ENCODE data around the gene BNIP3.
"Not testable (repeated sequence)": the region's sequence is repeated elsewhere in the genome, so short reads cannot be mapped to it uniquely, and the experiment has no call there.

The BNIP3 gene

DNA sequence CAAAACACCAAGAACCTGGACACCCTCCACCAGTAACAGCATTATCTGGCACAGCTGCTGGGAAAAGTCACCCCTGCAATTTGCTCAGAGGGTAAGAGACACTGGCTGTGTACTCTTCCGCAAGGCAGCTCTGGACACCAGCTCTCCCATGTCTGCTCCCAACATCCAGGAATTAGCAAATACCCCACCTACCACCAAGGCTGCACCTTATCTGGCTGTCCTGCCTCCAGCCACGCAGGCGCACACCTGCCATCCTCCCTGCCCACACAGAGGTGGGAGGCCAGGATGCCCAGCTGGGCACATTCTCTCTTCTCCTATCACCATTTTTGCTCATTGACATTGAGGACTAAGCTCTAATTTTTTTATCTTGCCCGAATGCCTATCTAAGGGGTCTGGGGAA is 20.3 kb upstream of the BNIP3 start:
- DNase-seq (ENCODE audit: low read depth in 2 of 2) = no peak

DNA sequence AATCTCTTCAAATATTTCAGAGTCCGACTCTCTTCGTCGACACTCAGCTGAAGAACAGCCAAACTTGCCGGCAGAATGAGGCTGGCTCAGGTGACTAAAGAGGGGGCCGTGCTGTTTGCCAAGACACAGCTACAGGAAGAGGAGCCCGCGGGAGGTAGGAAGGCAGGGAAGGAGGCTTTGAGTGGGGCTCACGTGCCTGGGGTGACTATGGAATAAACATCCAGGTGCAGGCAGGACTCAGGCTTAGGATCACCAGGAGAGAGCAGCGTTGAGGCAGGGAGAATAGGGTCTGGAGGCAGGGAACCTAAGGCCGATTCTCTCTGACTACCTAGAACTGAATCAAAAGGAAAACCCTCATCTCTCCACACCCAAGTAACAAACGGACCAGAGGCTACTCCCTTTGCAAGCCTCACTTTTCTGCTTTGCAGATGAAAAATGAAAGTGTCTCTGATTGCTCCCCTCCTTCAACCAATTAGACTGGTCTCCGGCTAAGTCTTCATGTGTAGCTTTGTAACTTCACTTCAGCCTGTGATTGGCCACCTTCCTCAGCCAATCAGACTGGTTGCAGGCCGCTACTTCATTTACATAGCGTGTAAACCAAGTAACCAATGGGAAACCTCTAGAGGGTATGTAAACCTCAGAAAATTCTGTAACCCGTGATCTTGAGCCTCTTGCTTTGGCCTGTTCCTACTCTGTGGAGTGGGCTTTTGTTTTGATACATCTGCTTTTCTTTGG is 19.7 kb upstream of the BNIP3 start:
- no peak for DNase-seq (ENCODE audit: low read depth in 2 of 2)

DNA sequence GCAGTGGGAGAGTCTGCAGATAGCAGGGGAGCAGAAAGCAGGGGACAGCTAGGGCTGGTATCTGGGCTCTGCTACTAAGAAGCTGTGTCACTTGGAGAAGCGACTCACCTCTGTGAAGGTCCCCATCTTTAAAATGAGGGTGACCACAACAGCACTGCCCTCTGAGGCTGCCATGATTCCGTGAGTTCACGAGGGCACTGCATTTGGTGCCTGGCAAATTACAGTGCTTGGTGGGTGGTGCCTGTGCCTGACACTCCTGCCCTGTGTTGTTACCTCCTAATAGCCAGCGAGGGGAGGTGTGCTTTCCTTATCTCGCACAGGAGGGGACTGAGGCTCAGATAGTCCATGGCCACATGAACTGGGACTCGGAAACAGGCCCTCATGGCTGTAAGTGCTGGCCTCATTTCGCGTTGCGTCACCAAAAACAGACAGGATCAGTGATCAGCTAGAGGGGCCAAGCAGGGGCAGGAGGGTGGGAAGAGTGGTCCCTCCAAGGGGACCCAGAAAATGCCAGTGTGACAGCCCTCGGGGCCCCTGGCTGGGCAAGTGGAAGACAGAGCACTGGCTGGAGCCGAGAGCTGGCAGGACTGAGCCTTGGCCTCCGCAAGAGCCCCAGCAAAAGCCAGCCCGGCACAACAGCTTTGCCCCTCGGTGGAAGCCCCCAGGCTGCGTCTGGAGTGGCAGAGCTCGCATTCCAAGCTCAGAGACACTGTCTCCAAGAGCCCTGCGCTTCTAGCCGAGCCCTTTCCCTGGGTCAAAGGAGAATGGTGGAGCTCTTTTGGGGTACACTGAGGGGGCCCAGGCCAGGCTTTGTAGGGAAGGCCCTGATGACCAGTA is 17.3 kb upstream of the BNIP3 start:
- no peak for DNase-seq (ENCODE audit: low read depth in 2 of 2)

DNA sequence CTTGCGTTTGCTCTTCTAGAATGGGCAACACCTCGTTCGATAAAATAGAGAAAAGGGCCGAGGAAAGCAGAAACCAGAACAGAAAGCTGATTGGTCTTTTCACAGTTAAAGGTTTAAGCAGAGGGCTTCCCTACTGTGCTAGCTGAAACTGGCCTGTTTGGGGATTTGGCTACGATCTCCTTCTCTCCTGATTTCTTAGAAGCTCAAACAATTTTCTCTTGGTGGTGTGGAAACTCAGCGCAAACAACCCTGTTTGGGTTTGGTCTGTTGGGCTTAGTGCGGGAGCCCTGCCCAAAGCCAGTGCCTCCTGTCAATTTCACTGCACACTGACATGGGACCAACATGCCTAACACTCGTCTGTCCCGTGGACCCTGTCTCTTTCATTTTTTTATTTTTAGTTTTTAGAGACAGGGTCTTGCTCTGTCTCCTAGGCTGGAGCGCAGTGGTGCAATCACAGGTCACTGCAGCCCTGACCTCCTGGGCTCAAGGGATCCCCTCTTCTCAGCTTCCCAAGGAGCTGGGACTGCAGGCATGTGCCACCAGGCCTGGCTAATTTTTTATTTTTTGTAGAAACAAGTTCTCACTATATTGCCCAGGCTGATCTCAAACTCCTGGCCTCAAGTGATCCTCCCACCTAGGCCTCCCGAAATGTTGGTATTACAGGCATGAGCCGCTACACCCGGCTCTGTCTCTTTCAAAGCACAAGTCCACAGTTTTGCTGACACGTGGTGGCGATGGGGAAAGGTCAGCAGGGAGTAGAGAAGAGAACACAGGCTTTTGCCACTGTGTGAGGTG is 16.5 kb upstream of the BNIP3 start:
- DNase-seq (ENCODE audit: low read depth in 2 of 2) = no peak

DNA sequence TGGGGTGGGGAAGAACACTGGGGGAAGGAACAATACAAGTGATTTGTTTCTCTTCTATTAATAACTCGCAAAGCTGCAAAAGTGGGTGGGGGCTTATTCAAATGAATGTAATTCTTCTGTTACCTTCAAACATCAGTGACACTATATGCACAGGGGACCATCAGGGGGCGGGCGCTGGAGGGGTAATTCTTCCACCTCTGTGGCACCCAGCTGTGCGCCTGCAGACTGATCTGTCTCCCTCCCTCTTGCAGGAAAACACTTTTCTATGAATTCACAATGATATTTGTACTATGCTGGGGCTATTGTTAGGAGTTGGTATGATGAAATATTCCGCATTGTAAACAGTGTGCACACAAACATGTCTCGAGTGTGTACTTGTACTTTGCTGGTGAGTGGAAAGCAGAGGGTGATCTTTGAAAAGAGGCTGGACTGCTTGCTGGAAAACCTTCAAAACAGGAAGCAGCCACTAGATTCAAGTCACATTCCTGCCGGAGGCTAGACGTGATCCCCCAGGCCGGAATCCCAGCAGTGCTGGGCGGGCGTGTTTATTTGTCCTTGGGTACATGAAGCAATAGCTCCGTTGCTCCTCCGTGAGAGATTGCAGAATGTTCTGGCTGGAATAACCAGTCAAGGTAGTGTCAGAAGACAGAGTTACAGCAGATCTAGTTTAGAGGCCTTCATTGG is 15.8 kb upstream of the BNIP3 start:
- no peak for DNase-seq (ENCODE audit: low read depth in 2 of 2)

DNA sequence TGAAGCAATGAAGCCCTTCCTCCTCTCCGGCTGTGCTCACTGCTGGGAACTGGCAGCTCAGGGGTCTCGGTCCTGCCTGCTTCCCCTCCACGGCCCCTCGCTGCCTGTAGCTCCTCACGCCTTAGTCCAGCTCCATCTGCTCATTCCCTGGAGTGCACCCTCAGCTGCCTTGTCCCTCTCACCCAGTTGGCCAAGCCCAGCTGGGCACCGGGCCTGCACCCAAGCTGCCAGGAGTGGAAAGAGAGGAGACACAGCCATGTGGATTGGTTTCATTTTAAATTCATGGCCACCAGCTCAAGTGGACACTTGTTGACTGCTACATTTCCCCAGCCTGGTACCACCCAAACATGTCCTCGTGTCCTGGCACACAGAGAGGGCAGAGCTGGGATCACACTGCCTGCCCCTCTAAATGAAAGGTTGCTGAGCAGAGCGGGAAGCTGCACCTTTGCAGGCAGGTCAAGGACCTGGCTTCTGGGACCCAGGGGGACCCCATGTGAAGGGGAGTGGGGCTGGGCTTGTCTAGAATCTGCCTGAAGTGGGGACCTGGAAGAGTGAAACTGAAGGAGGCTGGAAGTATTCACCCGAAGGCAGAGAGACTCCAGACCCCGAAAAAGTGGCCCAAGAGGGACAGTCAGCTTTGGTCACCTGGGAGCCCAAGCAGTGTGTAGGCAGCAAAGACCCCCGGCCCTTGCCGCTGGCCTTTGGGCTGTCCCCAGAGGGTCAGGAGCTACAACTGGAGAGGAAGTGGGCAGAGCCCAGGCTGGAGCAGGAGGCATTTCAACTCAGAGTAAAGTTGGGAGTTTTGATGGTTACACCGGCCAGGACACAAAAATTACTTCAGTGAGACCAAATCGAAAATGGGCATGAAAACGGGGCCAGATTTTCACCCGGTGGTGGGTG is 15.0 kb upstream of the BNIP3 start:
- no peak for DNase-seq (ENCODE audit: low read depth in 2 of 2)

DNA sequence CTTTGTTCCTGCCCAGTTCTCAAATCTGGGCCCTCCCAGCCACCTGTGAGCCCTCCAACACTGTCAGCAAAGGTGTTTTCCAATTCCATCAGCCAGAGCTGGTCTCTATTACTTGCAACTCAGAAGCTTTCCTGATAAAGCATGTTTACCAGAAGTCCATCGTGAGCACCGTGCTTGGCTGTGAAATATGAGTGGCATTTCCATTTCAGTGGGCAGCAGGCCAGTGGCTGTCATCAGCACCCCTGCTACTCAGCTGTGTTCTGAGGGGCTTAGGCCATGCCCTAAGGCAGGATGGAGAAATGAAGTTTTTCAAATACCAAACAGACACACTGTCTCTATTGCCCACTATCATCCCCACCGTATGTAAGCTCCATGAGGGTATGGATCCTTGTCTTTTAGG is 12.7 kb upstream of the BNIP3 start:
- no peak for DNase-seq (ENCODE audit: low read depth in 2 of 2)

DNA sequence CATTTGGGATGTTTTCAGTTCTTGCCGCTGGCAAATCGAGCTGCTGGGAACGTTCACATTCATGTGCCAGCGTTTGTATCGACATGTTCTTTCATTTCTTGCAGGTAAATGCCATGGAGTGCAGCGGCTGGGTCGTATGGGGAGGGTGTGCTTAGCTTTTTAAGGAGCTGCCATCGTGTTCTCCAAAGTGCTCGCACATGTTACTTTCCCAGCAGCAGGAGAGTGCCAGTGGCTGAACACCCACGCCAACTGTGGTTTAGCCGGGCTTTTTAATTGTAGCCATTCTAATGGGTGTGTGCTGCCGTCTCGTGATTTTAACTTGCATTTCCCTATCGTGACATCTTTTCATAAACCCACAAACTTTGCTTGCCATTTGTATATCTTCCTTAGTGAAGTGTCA is 11.6 kb upstream of the BNIP3 start:
- DNase-seq (ENCODE audit: low read depth in 2 of 2) = no peak

DNA sequence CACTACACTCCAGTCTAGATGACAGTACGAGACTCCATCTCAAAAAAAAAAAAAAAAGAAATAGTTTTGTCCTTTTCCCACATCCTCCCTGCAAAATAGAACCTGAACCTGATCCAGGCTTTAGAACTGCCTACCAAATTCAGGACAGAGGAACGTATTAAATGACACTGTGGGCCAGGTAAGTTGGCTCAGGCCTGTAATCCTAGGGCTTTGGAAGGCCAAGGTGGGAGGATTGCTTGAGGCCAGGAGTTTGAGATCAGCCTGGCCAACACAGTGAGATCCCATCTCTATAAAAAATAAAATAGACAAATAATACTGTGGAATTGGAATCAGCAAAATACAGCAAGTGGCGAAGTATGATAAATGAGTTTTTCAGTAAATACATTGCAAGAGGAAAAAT is 10.0 kb upstream of the BNIP3 start:
- DNase-seq (ENCODE audit: low read depth in 2 of 2) = no peak

DNA sequence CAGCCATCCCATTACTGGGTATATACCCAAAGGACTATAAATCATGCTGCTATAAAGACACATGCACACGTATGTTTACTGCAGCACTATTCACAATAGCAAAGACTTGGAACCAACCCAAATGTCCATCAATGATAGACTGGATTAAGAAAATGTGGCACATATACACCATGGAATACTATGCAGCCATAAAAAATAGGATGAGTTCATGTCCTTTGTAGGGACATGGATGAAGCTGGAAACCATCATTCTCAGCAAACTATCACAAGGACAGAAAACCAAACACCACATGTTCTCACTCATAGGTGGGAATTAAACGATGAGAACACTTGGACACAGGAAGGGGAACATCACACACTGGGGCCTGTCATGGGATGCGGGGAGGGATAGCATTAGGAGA is 6.1 kb upstream of the BNIP3 start:
- DNase-seq (ENCODE audit: low read depth in 2 of 2) = not testable (repeated sequence)

DNA sequence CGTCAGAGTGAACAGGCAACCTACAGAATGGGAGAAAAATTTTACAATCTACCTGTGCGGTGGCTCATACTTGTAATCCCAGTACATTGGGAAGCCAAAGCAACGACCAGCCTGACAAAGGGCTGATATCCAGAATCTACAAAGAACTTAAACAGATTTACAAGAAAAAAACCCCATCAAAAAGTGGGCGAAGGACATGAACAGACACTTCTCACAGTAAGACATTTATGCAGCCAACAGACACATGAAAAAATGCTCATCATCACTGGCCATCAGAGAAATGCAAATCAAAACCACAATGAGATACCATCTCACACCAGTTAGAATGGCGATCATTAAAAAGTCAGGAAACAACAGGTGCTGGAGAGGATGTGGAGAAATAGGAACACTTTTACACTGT is 5.6 kb upstream of the BNIP3 start:
- not testable (repeated sequence) for DNase-seq (ENCODE audit: low read depth in 2 of 2)

DNA sequence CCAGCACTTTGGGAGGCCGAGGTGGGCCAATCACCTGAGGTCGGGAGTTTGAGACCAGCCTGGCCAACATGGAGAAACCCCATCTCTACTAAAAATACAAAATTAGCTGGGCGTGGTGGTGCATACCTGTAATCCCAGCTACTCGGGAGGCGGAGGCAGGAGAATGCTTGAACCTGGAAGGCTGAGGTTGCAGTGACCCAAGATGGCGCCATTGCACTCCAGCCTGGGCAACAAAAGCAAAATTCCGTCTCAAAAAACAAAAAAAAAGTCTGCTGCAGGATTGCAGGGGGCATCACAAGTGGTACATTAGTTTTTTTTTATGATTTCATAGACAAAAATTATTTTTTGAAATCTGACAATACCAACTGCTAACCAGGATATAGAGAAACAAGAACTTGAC is 5.1 kb upstream of the BNIP3 start:
- not testable (repeated sequence) for DNase-seq (ENCODE audit: low read depth in 2 of 2)

DNA sequence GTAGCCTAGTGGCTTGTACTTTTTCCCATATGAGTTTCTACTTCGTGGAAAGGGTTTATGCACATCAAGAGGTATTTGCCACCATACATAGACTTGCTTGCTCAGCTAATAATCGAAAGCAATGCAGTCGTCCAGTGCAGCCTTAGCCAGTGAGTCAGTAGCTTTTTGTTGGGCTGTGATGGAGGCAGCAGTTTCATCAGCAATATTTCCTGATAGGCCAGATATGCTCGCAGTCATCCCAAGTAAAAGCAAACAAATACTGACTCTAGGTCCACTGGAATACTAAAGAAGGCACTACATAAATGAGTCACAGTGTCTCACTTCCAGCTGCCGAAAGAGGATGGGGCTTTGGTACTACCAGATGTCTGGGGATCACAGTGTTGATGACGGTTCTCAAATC is 2.1 kb upstream of the BNIP3 start:
- DNase-seq (ENCODE audit: low read depth in 2 of 2) = no peak

DNA sequence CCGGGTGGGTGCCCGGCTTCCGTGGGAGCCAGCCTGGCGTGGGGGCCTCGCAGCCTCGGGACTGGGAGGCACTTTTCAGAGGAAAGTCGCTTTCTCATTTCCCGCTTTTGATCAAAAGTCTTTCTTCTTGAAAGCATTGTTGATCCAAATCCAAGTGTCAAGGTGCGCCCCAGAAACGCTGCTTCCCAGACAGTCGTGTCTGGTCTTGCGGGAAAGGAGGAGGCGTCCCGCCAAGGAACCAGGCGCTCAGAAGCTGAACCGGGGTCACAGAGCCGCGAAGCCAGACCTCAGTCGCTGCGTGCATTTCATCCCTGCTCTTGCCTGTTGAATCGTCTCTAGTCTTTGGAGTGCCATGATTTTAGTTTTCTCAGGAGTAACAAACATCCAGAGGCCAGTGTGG is 1.1 kb upstream of the BNIP3 start:
- DNase-seq (ENCODE audit: low read depth in 2 of 2) = no peak

DNA sequence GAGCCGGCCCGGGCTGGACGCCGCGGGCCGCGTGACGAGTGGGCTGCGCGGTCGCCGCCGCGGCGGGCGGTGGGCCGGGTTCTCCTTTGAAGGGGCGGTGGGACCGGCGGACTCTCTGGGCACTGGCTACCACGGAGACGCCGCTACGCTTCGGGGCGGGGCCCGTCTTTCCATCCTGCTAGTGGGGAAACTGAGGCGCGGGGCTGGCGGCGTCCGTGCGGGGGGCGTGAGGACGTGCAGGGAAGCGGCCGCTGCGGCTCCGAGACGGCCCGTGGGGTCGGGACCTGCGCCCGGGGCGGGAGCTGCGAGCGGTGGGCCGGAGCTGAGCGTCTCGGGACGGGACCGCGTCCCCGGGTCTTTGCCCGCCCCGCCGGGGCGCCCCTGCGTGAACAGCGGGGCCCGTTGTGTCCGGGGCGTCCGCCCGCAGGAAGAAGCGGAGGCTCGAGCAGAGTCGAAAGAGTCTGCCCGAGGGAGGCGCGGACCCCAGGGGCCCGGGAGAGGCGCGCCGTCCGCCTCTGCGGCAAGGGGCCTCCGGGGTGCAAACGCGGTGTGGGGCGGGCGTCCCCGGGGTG is 548 bp upstream of the BNIP3 start:
- no peak for DNase-seq (ENCODE audit: low read depth in 2 of 2)

DNA sequence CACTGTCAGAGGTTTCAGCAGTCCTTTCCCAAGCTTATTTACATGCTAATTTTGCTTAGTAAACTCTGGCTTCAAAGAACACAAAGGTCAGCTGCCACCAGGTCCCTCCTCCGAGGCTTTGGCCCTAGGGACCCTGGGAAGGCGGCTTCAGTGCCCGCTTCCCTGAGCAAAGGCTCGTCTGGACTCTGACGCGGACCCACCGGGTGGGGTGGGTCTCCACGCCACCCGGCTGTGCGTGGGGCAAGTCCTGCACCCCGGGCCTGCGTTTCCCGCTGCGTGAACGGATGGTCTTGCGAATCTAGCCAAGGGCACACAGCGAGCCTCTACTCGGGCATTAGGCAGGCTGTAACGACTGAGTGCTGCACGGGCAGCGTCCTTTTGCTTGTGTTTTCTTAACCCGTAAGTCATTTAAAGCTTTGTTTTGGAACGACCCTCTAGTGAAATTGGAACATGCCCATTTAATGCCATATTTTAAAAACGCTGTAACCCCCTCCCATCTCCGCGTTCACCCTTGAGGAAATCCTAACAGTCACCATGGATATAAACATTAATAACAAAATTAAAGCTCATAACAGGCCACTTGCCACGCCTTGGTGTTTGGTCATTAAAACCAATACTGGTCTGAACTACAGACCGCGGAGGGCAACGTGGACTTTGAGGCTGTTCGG is 828 bp downstream of the BNIP3 start:
- DNase-seq (ENCODE audit: low read depth in 2 of 2) = no peak

DNA sequence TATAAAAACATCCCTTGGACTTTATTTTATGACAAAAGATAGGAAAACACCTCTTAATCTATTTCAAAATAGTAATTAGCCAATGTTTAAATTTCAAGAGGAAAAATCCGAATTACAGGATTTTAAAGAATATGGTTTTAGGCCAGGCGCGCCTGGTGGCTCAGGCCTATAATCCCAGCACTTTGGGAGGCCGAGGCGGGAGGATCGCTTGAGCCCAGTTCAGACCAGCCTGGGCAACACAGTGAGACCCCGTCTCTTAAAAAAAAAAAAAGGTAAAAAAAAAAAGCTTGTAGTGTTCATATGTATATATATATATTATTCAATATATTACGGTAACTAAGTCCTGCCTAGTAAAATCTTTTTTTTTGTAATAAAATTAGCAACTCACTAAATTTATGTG is 1.4 kb downstream of the BNIP3 start:
- no peak for DNase-seq (ENCODE audit: low read depth in 2 of 2)

DNA sequence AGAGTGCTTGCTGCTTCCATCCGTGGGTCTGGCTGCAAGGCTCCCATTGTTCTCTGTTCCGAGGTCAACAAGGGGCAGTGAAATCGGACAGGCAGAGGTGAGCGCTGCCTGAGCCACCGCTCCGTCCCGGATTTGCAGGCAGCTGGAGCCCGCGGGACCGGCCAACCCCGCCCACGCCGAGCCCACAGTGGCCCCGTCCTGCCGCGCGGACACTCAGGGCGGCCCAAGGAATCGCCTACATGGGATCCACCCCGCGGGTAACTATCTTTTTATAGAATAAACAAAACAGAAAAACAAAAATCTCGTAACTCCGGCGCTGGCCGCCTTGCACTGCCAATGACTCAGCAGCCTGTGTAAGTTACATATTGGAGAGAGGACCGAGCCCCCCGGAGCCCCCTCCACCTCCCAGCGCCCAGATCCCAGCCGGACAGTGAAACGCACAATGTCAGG is 1.9 kb downstream of the BNIP3 start:
- DNase-seq (ENCODE audit: low read depth in 2 of 2) = no peak

DNA sequence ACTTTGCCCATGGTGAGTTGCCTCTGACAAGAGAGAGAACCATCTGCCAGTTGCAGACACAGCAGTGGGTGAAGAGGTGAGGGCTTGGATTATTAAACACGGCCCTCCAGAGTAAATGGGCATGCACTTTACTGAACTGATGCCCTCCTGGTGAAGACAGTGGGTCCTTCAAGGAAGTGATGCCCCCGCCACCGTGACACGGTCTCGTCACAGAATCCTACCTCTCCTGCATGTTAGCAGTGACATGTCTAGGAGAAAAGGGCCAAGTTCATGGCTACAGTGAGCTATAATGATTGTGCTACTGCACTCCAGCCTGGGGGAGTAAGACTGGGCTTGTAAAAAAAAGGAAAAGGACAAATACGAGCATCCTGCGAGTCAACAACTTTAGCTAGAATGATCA is 2.4 kb downstream of the BNIP3 start:
- no peak for DNase-seq (ENCODE audit: low read depth in 2 of 2)

DNA sequence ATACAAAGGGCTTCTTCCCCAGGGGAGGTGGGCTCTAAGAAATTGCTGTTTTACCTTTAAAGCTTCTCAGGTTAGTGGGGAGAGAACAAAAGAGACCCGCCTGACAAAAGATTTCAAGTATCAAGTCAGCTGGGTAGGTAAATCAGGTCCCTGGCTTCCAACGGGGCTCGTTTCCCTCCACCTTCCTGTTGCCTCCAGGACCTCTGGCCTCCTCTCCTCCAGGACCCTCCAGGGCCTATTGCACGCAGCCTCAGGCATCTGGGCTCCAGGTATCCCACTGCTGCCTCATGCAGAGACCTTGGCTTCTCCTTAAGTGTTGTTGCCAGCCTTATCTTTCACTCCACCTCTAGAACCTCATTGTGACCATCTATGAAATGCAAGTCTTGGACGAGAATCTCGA is 2.9 kb downstream of the BNIP3 start:
- no peak for DNase-seq (ENCODE audit: low read depth in 2 of 2)
